WERI-Rb-1 (cell line): ENCODE results near the gene PRMT2.

Source experiments
- DNase-seq: peaks from one replicate; pipeline ENCODE4 v3.0.0-alpha.2; 2020
- H3K27ac ChIP-seq: fragments of 250-450 bp; sonication (Bioruptor Pico); 2 replicates; pipeline ENCODE4 v1.5.1; 2020; ENCODE audit warnings: mild to moderate bottlenecking, moderate library complexity
- H3K27me3 ChIP-seq: fragments of 250-450 bp; sonication (Bioruptor Pico); 2 replicates; pipeline ENCODE4 v1.5.1; 2021; ENCODE audit warnings: mild to moderate bottlenecking, low read depth, moderate library complexity; ENCODE audit not compliant: insufficient read depth, severe bottlenecking
- H3K36me3 ChIP-seq: fragments of 250-450 bp; sonication (Bioruptor Pico); 2 replicates; pipeline ENCODE4 v1.5.1; 2020; ENCODE audit warnings: mild to moderate bottlenecking, moderate library complexity
- H3K4me3 ChIP-seq: 2 replicates; pipeline ENCODE4 v1.5.1; 2011; ENCODE audit warnings: low read depth, mild to moderate bottlenecking, control low read depth, low read length
- H3K9me3 ChIP-seq: fragments of 250-450 bp; sonication (Bioruptor Pico); 2 replicates; pipeline ENCODE4 v1.5.1; 2021; ENCODE audit warnings: mild to moderate bottlenecking, moderate library complexity; ENCODE audit not compliant: severe bottlenecking
- CTCF ChIP-seq: IDR thresholded peaks from 2 replicates; pipeline ENCODE4 v1.5.1; 2011; ENCODE audit warnings: low read depth, mild to moderate bottlenecking, control low read depth, inconsistent platforms, low read length

PRMT2 gene

DNA sequence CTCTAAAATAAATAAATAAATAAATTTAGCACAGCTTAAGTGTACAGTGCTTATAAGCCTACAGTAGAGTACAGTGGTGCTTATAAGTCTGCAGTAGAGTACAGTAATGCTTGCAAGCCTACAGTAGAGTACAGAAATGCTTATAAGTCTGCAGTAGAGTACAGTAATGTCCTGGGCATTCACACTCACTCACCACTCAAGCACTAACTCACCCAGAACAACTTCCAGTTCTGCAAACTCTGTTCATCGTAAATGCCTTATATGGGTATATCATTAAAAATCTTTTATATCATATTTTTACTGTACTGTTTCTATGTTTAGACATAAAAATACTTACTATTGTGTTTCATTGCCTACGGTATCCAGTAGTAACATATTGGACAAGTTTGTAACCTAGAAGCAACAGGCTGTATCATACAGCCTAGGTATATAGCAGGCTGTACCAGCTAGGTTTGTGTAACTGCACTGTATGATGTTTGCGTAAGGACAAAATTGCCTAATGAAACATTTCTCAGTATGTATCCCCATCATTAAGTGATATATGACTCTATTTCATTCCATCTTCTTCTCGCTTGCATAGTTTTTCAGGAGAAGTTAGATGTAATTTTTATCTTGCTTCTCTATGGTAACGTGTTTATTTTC is 16.6 kb upstream of the PRMT2 start:
- no peak overlapping the region for H3K27ac ChIP-seq

GRCh38 chr21:46619846-46620245 is 15.6 kb upstream of the PRMT2 start:
- peaks cover 2% of the 10 kb centered on the region for H3K9me3 ChIP-seq
- no peaks in the 10 kb centered on the region for H3K36me3 ChIP-seq
- no peak overlapping the region for H3K4me3 ChIP-seq
- no peaks in the 10 kb centered on the region for H3K27me3 ChIP-seq
- no peak for TF ChIP-seq CTCF
- H3K27ac ChIP-seq: no peak overlapping the region
- no peak for DNase-seq

More for the DNA sequence above, 16.6 kb upstream of the PRMT2 start:
- TF ChIP-seq CTCF: no peak
- Histone ChIP-seq H3K4me3 (no peak overlapping the region), H3K9me3 (peaks cover 2% of the 10 kb centered on the region), H3K27me3 (no peaks in the 10 kb centered on the region), H3K36me3 (no peaks in the 10 kb centered on the region)
- no peak for DNase-seq

GRCh38 chr21:46620846-46621245 is 14.6 kb upstream of the PRMT2 start:
- H3K27ac ChIP-seq: no peak overlapping the region

GRCh38 chr21:46621457-46622182 is 13.9 kb upstream of the PRMT2 start:
- Histone ChIP-seq H3K27ac (no peak overlapping the region), H3K27me3 (no peaks in the 10 kb centered on the region), H3K4me3 (no peak overlapping the region), H3K36me3 (no peaks in the 10 kb centered on the region), H3K9me3 (peaks cover 16% of the 10 kb centered on the region)
- DNase-seq: no peak
- no peak for TF ChIP-seq CTCF

More at GRCh38 chr21:46620846-46621245, 14.6 kb upstream of the PRMT2 start:
- H3K9me3 ChIP-seq: peaks cover 8% of the 10 kb centered on the region
- no peak for DNase-seq
- H3K4me3 ChIP-seq: no peak overlapping the region
- H3K36me3 ChIP-seq: no peaks in the 10 kb centered on the region
- no peak for TF ChIP-seq CTCF
- H3K27me3 ChIP-seq: no peaks in the 10 kb centered on the region

DNA sequence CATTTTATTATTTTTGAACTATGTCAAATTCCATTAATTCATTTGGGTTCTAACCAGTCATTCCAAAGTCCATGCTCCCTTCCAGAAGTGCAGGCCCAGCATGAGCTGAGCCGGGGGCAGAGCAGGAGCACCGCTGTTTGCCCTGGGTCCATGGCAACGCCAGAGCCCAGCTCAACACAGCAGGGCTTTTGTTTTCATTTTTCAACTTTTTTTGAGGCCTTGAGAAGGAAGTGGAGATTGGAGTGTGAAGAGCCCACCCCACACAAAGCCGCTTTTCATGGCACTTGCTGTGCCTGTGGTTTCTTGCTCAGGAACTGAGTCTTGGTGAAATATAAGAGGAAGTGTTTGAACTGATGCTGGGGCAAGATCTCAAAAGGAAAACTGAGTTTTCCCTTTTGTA is 13.2 kb upstream of the PRMT2 start:
- H3K36me3 ChIP-seq: no peaks in the 10 kb centered on the region
- no peak for DNase-seq
- H3K27me3 ChIP-seq: no peaks in the 10 kb centered on the region
- no peak for TF ChIP-seq CTCF
- H3K27ac ChIP-seq: no peak overlapping the region
- no peak overlapping the region for H3K4me3 ChIP-seq
- H3K9me3 ChIP-seq: peaks cover 17% of the 10 kb centered on the region
